Neural crest cell (in vitro differentiated cells): Measurements from ENCODE around the gene NOD1. TPM values are rescaled to one million over a fixed set of nuclear protein-coding genes. Genes with fewer than 3 reads are reported as not detected.

Experiments
- DNase-seq: peaks from one replicate; pipeline ENCODE4 v3.0.0; 2021; ENCODE audit warnings: low read depth, mixed read lengths, low spot score
- H3K27ac Mint-ChIP-seq: one replicate; pipeline ENCODE4 v1.8.0; 2021; ENCODE audit warnings: mild to moderate bottlenecking, mixed read lengths; ENCODE audit not compliant: unreplicated experiment
- H3K27me3 Mint-ChIP-seq: 2 replicates; pipeline ENCODE4 v1.8.0; 2021; ENCODE audit warnings: low read depth, mild to moderate bottlenecking, mixed read lengths
- H3K36me3 Mint-ChIP-seq: 2 replicates; pipeline ENCODE4 v1.8.0; 2021; ENCODE audit warnings: low read depth, mild to moderate bottlenecking, mixed read lengths
- H3K4me1 Mint-ChIP-seq: 2 replicates; pipeline ENCODE4 v1.8.0; 2021; ENCODE audit warnings: mixed read lengths
- H3K4me3 Mint-ChIP-seq: one replicate; pipeline ENCODE4 v1.8.0; 2021; ENCODE audit warnings: mild to moderate bottlenecking, mixed read lengths
- H3K9me3 Mint-ChIP-seq: 2 replicates; pipeline ENCODE4 v1.8.0; 2021; ENCODE audit warnings: mixed read lengths
- CTCF ChIP-seq: fragments of 200-600 bp; sonication (generic); conservative IDR thresholded peaks from 2 replicates; pipeline ENCODE4 v1.5.0; 2021; ENCODE audit warnings: antibody characterized with exemption, mild to moderate bottlenecking
- total RNA-seq: library from RNA; stranded (reverse); gene quantifications from 2 replicates; pipeline ENCODE4 v1.2.1, GENCODE V29; 2021

Gene NOD1
- total RNA-seq, 1 donor from 2014 or later, result 8.1 TPM

GRCh38 chr7:30462179-30462578 lies 16.4 kb downstream of the NOD1 start:
- H3K9me3 Mint-ChIP-seq, result no peaks in the 10 kb centered on the region
- no peaks in the 10 kb centered on the region for H3K36me3 Mint-ChIP-seq
- peaks cover 14% of the 10 kb centered on the region for H3K4me1 Mint-ChIP-seq
- no peaks in the 10 kb centered on the region for H3K27me3 Mint-ChIP-seq
- no peak overlapping the region for H3K27ac Mint-ChIP-seq
- no peak overlapping the region for H3K4me3 Mint-ChIP-seq
- DNase-seq, result no peak
- no peak for TF ChIP-seq CTCF

DNA sequence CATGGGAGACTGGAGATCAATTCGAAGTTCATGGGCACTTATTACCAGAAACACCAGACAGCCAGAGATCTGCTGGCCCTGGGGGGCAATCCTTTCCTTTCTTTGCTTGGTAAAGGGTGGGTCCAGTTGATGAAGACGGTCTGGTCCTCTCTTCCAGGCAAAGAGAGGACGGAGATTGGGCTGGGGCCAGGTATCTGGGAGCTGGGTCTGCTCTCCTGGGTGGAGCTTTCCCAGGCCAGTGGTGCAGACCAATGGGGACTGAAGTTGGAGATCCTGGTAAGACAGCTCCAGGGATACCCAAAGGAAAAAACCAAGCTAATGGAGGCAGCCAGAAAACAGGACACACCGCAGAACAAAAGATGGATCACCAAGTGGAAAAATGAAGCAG lies 18.3 kb downstream of the NOD1 start:
- H3K9me3 Mint-ChIP-seq, result no peaks in the 10 kb centered on the region
- no peak overlapping the region for H3K4me3 Mint-ChIP-seq
- no peaks in the 10 kb centered on the region for H3K27me3 Mint-ChIP-seq
- no peak overlapping the region for H3K27ac Mint-ChIP-seq
- DNase-seq, result no peak
- peaks cover 14% of the 10 kb centered on the region for H3K4me1 Mint-ChIP-seq
- no peaks in the 10 kb centered on the region for H3K36me3 Mint-ChIP-seq
- no peak for TF ChIP-seq CTCF

GRCh38 chr7:30459591-30460245 lies 18.9 kb downstream of the NOD1 start:
- Mint-ChIP-seq H3K36me3 (no peaks in the 10 kb centered on the region), H3K27ac (no peak overlapping the region), H3K4me3 (no peak overlapping the region)

DNA sequence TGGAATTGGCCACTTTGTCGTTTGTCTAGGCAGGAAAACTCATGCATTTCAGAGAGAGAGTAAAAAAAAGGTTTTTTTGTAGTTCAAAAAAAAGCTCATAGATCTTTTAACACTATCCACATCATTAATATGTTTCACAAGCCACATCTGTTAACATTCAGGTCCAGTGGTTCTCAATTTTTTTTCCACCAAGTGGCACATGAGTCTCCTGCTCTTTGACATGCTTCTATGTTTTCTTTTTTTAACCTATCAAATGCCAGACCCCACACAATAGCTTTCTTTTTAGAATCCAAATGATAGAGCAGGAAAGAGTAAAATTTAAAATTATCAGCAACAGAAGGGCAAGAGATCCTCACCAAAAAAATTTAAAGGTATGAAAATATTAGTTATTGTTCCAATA lies 20.3 kb downstream of the NOD1 start:
- DNase-seq, result no peak
- H3K36me3 Mint-ChIP-seq, result no peaks in the 10 kb centered on the region

More at GRCh38 chr7:30459591-30460245, 18.9 kb downstream of the NOD1 start:
- peaks cover 14% of the 10 kb centered on the region for H3K4me1 Mint-ChIP-seq
- TF ChIP-seq CTCF, result no peak
- no peaks in the 10 kb centered on the region for H3K9me3 Mint-ChIP-seq
- DNase-seq, result no peak
- no peaks in the 10 kb centered on the region for H3K27me3 Mint-ChIP-seq

DNA sequence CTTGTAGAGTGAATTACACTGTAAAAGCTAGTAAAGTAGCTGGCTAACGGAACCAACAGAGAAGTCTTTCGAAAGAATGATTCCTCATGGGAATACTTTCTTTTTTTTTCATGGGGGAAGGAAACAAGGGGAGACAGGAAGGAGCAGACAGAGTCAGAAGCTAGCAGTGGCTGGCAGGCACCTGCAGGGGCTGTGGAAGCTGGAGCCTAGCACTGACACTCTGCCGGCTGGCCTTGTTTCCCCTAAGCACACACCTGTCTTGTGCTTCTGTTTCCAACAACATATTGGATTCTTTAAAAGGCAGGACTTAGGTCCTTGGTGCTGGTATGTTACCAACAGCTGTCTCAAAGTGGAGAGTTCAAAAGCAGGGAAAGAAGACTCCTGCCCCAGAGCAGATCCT lies 24.7 kb downstream of the NOD1 start:
- Mint-ChIP-seq H3K4me1 (peaks cover 10% of the 10 kb centered on the region), H3K27ac (no peak overlapping the region), H3K27me3 (no peaks in the 10 kb centered on the region), H3K4me3 (no peak overlapping the region), H3K9me3 (no peaks in the 10 kb centered on the region), H3K36me3 (no peaks in the 10 kb centered on the region)
- no peak for DNase-seq
- TF ChIP-seq CTCF, result no peak

More for the DNA sequence above, 20.3 kb downstream of the NOD1 start:
- Mint-ChIP-seq H3K27me3 (no peaks in the 10 kb centered on the region), H3K27ac (no peak overlapping the region), H3K9me3 (no peaks in the 10 kb centered on the region), H3K4me3 (no peak overlapping the region), H3K4me1 (peaks cover 14% of the 10 kb centered on the region)
- TF ChIP-seq CTCF, result no peak
